GM23338 (cell line): Measurements from ENCODE around the gene PITPNC1.

Experiments
- CREB1 ChIP-seq: fragments of 250-450 bp; sonication (Bioruptor Pico); IDR thresholded peaks from 2 replicates; pipeline ENCODE4 v1.5.0; 2020; ENCODE audit warnings: low read depth, mild to moderate bottlenecking, moderate library complexity
- CTCF ChIP-seq, 2 experiments: fragments of 200-600 bp in 1 of 2; sonication (generic) in 1 of 2; conservative IDR thresholded peaks; 2 replicates each; pipeline versions ENCODE4 v1.5.1 to v1.6.1; 2016 to 2017; ENCODE audit warnings: antibody characterized with exemption in 2 of 2, low read depth in 2 of 2, mild to moderate bottlenecking in 2 of 2, moderate library complexity in 1 of 2
- EZH2 ChIP-seq: fragments of 200-600 bp; sonication (generic); IDR thresholded peaks from one replicate; pipeline ENCODE4 v1.8.0; 2017; ENCODE audit warnings: antibody characterized with exemption, mild to moderate bottlenecking, low read depth; ENCODE audit not compliant: unreplicated experiment
- EZH2phosphoT487 ChIP-seq: fragments of 200-600 bp; sonication (generic); IDR thresholded peaks from one replicate; pipeline ENCODE4 v1.8.1; 2018; ENCODE audit warnings: antibody characterized with exemption; ENCODE audit not compliant: unreplicated experiment
- JUNB ChIP-seq: IDR thresholded peaks from one replicate; pipeline ENCODE4 v1.6.1; 2016; ENCODE audit warnings: antibody characterized with exemption; ENCODE audit not compliant: unreplicated experiment
- POLR2AphosphoS5 ChIP-seq: IDR thresholded peaks from 2 replicates; pipeline ENCODE4 v1.6.1; 2016; ENCODE audit warnings: antibody characterized with exemption, low read depth
- REST ChIP-seq: IDR thresholded peaks from one replicate; pipeline ENCODE4 v1.6.1; 2018; ENCODE audit warnings: antibody characterized with exemption; ENCODE audit not compliant: unreplicated experiment
- STAT1 ChIP-seq: IDR thresholded peaks from one replicate; pipeline ENCODE4 v1.6.1; 2016; ENCODE audit warnings: antibody characterized with exemption; ENCODE audit not compliant: unreplicated experiment
- ZNF114 ChIP-seq: fragments of 250-450 bp; sonication (Bioruptor Pico); IDR thresholded peaks from 2 replicates; pipeline ENCODE4 v1.5.0; 2020; ENCODE audit warnings: mild to moderate bottlenecking, moderate library complexity
- TF ChIP-seq, protein P1 (sequence below): fragments of 250-450 bp; sonication (Bioruptor Pico); IDR thresholded peaks from 2 replicates; pipeline ENCODE4 v1.5.0; 2020; ENCODE audit warnings: mild to moderate bottlenecking, moderate library complexity

GRCh38 chr17:67565068-67565467, 188.0 kb downstream of the PITPNC1 start:
- no peak for TF ChIP-seq CTCF (conservative IDR thresholded peaks at IDR 0.05; ENCODE audit: low read depth in 2 of 2)
- no peak for TF ChIP-seq EZH2
- TF ChIP-seq REST = no peak
- no peak for TF ChIP-seq CREB1 (CRISPR knock-in tag)
- no peak for TF ChIP-seq POLR2AphosphoS5
- TF ChIP-seq, protein P1, sequence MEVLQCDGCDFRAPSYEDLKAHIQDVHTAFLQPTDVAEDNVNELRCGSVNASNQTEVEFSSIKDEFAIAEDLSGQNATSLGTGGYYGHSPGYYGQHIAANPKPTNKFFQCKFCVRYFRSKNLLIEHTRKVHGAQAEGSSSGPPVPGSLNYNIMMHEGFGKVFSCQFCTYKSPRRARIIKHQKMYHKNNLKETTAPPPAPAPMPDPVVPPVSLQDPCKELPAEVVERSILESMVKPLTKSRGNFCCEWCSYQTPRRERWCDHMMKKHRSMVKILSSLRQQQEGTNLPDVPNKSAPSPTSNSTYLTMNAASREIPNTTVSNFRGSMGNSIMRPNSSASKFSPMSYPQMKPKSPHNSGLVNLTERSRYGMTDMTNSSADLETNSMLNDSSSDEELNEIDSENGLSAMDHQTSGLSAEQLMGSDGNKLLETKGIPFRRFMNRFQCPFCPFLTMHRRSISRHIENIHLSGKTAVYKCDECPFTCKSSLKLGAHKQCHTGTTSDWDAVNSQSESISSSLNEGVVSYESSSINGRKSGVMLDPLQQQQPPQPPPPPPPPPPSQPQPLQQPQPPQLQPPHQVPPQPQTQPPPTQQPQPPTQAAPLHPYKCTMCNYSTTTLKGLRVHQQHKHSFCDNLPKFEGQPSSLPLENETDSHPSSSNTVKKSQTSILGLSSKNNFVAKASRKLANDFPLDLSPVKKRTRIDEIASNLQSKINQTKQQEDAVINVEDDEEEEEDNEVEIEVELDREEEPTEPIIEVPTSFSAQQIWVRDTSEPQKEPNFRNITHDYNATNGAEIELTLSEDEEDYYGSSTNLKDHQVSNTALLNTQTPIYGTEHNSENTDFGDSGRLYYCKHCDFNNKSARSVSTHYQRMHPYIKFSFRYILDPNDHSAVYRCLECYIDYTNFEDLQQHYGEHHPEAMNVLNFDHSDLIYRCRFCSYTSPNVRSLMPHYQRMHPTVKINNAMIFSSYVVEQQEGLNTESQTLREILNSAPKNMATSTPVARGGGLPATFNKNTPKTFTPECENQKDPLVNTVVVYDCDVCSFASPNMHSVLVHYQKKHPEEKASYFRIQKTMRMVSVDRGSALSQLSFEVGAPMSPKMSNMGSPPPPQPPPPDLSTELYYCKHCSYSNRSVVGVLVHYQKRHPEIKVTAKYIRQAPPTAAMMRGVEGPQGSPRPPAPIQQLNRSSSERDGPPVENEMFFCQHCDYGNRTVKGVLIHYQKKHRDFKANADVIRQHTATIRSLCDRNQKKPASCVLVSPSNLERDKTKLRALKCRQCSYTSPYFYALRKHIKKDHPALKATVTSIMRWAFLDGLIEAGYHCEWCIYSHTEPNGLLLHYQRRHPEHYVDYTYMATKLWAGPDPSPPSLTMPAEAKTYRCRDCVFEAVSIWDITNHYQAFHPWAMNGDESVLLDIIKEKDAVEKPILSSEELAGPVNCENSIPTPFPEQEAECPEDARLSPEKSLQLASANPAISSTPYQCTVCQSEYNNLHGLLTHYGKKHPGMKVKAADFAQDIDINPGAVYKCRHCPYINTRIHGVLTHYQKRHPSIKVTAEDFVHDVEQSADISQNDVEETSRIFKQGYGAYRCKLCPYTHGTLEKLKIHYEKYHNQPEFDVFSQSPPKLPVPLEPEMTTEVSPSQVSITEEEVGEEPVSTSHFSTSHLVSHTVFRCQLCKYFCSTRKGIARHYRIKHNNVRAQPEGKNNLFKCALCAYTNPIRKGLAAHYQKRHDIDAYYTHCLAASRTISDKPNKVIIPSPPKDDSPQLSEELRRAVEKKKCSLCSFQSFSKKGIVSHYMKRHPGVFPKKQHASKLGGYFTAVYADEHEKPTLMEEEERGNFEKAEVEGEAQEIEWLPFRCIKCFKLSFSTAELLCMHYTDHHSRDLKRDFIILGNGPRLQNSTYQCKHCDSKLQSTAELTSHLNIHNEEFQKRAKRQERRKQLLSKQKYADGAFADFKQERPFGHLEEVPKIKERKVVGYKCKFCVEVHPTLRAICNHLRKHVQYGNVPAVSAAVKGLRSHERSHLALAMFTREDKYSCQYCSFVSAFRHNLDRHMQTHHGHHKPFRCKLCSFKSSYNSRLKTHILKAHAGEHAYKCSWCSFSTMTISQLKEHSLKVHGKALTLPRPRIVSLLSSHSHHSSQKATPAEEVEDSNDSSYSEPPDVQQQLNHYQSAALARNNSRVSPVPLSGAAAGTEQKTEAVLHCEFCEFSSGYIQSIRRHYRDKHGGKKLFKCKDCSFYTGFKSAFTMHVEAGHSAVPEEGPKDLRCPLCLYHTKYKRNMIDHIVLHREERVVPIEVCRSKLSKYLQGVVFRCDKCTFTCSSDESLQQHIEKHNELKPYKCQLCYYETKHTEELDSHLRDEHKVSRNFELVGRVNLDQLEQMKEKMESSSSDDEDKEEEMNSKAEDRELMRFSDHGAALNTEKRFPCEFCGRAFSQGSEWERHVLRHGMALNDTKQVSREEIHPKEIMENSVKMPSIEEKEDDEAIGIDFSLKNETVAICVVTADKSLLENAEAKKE = no peak
- TF ChIP-seq ZNF114 (CRISPR knock-in tag) = no peak
- TF ChIP-seq STAT1 = no peak
- TF ChIP-seq EZH2phosphoT487 = no peak
- TF ChIP-seq JUNB = no peak
